Measurements from ENCODE around the gene RASA4B. TPM values are rescaled to one million over a fixed set of nuclear protein-coding genes. Genes with fewer than 3 reads are reported as not detected.
"Not testable (repeated sequence)": the region's sequence is repeated elsewhere in the genome, so short reads cannot be mapped to it uniquely, and the experiment has no call there.

Gene RASA4B
- polyA plus RNA-seq, 1 experiment: 4.0 TPM

DNA sequence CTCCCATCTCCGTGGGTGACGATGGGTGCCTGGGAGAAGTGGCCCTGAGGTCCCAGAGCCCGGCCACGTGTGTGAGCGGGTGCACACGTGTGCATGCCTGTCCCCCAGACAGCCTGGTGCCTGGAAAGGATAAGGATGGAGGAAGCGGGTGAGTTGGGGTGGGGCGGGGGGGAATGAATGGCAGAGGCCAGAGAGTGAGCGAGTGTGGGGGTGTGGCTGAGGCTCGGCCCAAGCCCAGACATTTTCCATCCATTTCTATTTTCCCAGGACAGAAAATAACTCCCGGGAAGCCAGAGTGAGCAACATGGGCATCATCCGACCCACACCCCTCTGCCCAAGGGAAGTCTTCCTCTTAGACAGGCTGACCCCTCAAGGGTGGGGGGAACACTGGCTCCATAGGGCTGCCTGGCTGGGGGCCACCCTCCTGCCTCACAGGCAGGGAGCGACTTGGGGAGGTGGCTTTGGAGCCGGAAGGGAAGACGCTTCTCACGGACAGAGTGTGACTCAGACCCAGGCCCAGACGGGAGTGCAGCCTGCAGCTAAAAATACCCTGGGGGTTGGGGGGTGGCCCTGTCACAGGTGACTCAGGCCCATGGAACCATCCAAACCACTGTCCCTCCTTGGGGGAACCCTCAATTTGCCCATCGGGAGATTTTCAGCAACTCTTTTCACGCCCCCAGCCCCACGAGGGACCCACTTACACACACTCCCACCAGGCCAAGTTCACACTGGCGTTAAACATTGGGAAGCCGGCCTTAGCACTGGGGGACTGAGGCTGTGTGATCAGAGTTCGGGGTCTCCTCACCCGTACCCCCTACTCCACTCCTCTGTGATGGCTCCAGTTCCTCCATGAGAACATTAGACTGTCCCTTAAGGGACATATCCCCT, 12.0 kb downstream of the RASA4B start:
- POLR2A ChIA-PET; H3K27ac ChIP-seq (ENCODE audit: low read depth, low read length); H3K4me3 ChIP-seq (ENCODE audit: low read depth, low read length); H3K9me3 ChIP-seq (ENCODE audit: control insufficient read depth, insufficient read depth, low read length); H3K27me3 ChIP-seq (ENCODE audit: control insufficient read depth, insufficient read depth, low read length); CTCF ChIA-PET; DNase-seq (ENCODE audit: low read depth, low spot score): not testable (repeated sequence)

DNA sequence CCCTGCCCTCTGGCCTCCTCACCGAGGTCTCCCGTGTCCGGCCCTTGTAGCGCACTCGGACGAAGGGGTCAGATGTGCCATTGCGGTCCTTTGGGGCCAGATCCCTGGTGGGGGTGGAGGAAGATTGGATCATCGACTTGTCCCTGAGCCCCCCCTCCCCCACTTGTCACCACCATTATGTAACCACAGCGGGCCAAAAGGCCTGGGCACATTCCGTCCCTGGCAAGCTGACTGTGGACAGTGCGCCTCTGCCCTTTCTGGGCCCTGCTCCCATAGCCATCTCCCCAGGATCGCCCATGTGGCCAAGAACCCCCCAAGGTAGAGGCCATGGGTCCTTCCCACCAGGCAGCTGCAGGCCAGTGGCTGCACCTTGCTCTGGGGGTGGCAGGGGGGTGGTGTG, 14.4 kb downstream of the RASA4B start:
- H3K9me3 ChIP-seq (ENCODE audit: control insufficient read depth, insufficient read depth, low read length); H3K4me3 ChIP-seq (ENCODE audit: low read depth, low read length); CTCF ChIA-PET; POLR2A ChIA-PET; H3K27me3 ChIP-seq (ENCODE audit: control insufficient read depth, insufficient read depth, low read length); DNase-seq (ENCODE audit: low read depth, low spot score); H3K27ac ChIP-seq (ENCODE audit: low read depth, low read length): not testable (repeated sequence)

DNA sequence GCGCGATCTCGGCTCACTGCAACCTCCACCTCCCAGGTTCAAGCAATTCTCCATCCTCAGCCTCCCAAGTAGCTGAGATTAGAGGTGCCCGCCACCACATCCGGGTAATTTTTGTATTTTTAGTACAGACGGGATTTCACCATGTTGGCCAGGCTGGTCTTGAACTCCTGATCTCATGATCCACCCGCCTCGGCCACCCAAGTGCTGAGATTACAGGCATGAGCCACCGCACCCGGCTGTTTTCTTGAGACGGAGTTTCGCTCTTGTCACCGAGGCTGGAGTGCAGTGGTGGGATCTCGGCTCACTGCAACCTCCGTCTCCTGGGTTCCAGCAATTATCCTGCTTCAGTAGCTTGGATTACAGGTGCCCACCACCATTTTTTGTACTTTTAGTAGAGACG, 19.3 kb downstream of the RASA4B start:
- POLR2A ChIA-PET; CTCF ChIA-PET; H3K4me3 ChIP-seq (ENCODE audit: low read depth, low read length); DNase-seq (ENCODE audit: low read depth, low spot score); H3K9me3 ChIP-seq (ENCODE audit: control insufficient read depth, insufficient read depth, low read length); H3K27ac ChIP-seq (ENCODE audit: low read depth, low read length); H3K27me3 ChIP-seq (ENCODE audit: control insufficient read depth, insufficient read depth, low read length): not testable (repeated sequence)

- POLR2A ChIA-PET, CTCF ChIA-PET: not testable (repeated sequence)
Observed at GRCh38 chr7:102497308-102497707, 20.3 kb downstream of the RASA4B start.

DNA sequence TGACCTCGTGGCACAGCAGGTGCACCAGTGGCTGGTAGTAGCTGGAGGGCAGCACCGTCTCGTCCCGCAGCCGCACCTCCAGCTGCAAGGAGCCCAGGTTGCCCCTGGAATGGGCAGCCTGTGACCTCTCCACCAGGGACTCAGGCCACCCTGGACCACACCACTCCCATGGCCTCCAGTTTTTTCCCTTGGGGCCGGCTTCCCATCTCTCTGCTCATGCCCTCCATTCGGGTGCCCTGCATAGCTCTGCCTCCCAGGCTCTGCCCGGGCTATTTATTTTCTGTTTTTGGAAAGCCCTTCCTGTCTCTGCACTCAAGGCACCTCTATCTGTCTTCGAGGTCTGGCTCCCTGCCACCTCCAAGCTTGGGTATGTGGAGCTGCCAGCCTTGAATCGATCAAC, 20.7 kb downstream of the RASA4B start:
- H3K4me3 ChIP-seq (ENCODE audit: low read depth, low read length); H3K27ac ChIP-seq (ENCODE audit: low read depth, low read length); CTCF ChIA-PET; POLR2A ChIA-PET; H3K27me3 ChIP-seq (ENCODE audit: control insufficient read depth, insufficient read depth, low read length); H3K9me3 ChIP-seq (ENCODE audit: control insufficient read depth, insufficient read depth, low read length); DNase-seq (ENCODE audit: low read depth, low spot score): not testable (repeated sequence)

More at GRCh38 chr7:102497308-102497707, 20.3 kb downstream of the RASA4B start:
- not testable (repeated sequence) for DNase-seq (ENCODE audit: low read depth, low spot score); H3K27me3 ChIP-seq (ENCODE audit: control insufficient read depth, insufficient read depth, low read length); H3K9me3 ChIP-seq (ENCODE audit: control insufficient read depth, insufficient read depth, low read length); H3K27ac ChIP-seq (ENCODE audit: low read depth, low read length); H3K4me3 ChIP-seq (ENCODE audit: low read depth, low read length)

GRCh38 chr7:102494473-102495149, 23.0 kb downstream of the RASA4B start:
- H3K4me3 ChIP-seq (ENCODE audit: low read depth, low read length); H3K27me3 ChIP-seq (ENCODE audit: control insufficient read depth, insufficient read depth, low read length); H3K9me3 ChIP-seq (ENCODE audit: control insufficient read depth, insufficient read depth, low read length); CTCF ChIA-PET; DNase-seq (ENCODE audit: low read depth, low spot score); POLR2A ChIA-PET; H3K27ac ChIP-seq (ENCODE audit: low read depth, low read length): not testable (repeated sequence)

GRCh38 chr7:102494026-102494425, 23.6 kb downstream of the RASA4B start:
- H3K27me3 ChIP-seq (ENCODE audit: control insufficient read depth, insufficient read depth, low read length); H3K9me3 ChIP-seq (ENCODE audit: control insufficient read depth, insufficient read depth, low read length); H3K27ac ChIP-seq (ENCODE audit: low read depth, low read length); POLR2A ChIA-PET; DNase-seq (ENCODE audit: low read depth, low spot score); CTCF ChIA-PET; H3K4me3 ChIP-seq (ENCODE audit: low read depth, low read length): not testable (repeated sequence)

DNA sequence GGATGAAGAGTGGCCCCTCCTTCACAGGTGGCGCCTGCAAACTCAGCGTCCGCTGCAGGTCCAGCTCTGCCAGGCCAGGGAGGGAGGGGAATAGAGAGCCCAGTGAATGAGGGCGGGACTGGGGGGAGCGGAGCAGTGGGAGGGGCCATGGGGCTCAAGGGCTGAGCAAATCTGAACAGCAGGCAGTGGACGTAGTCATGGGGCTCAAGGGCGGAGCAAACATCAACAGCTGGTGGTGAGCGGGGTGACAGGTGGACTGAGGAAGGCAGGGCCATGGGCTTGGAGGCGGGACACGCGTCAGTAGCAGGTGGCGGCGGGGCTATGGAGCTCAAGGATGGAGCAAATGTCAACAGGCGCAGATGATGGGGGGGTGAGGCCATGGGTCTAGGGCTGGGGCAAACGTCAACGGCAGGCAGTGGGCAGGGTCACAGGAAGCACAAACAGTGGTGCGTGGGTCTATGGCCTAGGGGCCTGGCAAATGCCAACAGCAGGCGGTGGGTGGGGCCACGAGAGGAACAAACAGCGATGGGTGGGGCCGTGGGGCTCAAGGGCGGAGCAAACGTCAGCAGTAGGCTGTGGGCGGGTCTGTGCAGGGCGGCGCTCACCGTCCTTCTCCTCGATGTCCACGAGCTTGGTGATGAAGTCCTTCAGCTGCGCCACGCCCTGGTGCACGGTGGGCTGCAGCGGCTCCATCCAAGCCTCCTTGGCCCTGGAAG, 24.2 kb downstream of the RASA4B start:
- CTCF ChIA-PET; DNase-seq (ENCODE audit: low read depth, low spot score); H3K27ac ChIP-seq (ENCODE audit: low read depth, low read length); H3K4me3 ChIP-seq (ENCODE audit: low read depth, low read length); H3K9me3 ChIP-seq (ENCODE audit: control insufficient read depth, insufficient read depth, low read length); H3K27me3 ChIP-seq (ENCODE audit: control insufficient read depth, insufficient read depth, low read length); POLR2A ChIA-PET: not testable (repeated sequence)

GRCh38 chr7:102490529-102491075, 27.0 kb downstream of the RASA4B start:
- H3K27ac ChIP-seq (ENCODE audit: low read depth, low read length); POLR2A ChIA-PET; DNase-seq (ENCODE audit: low read depth, low spot score); CTCF ChIA-PET; H3K9me3 ChIP-seq (ENCODE audit: control insufficient read depth, insufficient read depth, low read length); H3K27me3 ChIP-seq (ENCODE audit: control insufficient read depth, insufficient read depth, low read length); H3K4me3 ChIP-seq (ENCODE audit: low read depth, low read length): not testable (repeated sequence)

GRCh38 chr7:102484317-102484716, 33.3 kb downstream of the RASA4B start:
- CTCF ChIA-PET; H3K27me3 ChIP-seq (ENCODE audit: control insufficient read depth, insufficient read depth, low read length); H3K27ac ChIP-seq (ENCODE audit: low read depth, low read length); POLR2A ChIA-PET; H3K4me3 ChIP-seq (ENCODE audit: low read depth, low read length); DNase-seq (ENCODE audit: low read depth, low spot score); H3K9me3 ChIP-seq (ENCODE audit: control insufficient read depth, insufficient read depth, low read length): not testable (repeated sequence)

DNA sequence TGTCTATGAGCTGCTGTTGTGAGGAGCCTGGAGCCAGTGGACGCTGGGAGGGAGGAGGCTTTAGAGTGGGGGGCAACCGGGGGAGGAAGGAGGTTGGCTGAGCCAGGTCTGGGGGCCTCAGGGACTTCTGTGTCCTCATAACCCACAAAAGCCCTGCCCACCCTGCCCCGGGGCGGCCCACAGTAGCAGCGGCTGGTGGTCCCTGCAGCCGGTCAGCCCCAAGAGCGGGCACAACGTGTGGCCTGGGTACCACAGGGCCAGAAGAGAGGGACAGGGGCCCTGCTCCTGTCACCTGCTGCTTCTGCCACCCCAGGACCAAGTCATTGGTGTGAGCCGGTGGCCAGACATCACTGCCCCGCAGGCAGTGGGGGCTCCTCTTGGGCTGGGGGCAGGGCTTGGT, 35.6 kb downstream of the RASA4B start:
- POLR2A ChIA-PET; DNase-seq (ENCODE audit: low read depth, low spot score); H3K4me3 ChIP-seq (ENCODE audit: low read depth, low read length); H3K27ac ChIP-seq (ENCODE audit: low read depth, low read length); H3K9me3 ChIP-seq (ENCODE audit: control insufficient read depth, insufficient read depth, low read length); H3K27me3 ChIP-seq (ENCODE audit: control insufficient read depth, insufficient read depth, low read length); CTCF ChIA-PET: not testable (repeated sequence)

Data from AG04450 (cell line).